Right lobe of liver (tissue), 4 donors: ENCODE measurements around the gene RGS6.

ENCODE experiments used
- CTCF ChIP-seq, 4 donors: fragments of 200-600 bp in 3 of 4; fragments of 450-650 bp in 1 of 4; IDR thresholded peaks; one replicate each; pipeline versions ENCODE4 v1.5.1 to v1.8.0; 2016 to 2022; ENCODE audit warnings: antibody characterized with exemption in 4 of 4, mild to moderate bottlenecking in 2 of 4
- POLR2A ChIP-seq: fragments of 450-650 bp; IDR thresholded peaks from one replicate; pipeline ENCODE4 v1.6.1; 2017; ENCODE audit warnings: antibody characterized with exemption, mild to moderate bottlenecking
- donor health status: DM: no; HTN: no; CAD: no.
- donor health status: DM: no; HTN: no; CAD: no.
- donor health status: DM: no; HTN: yes; CAD: no.

DNA sequence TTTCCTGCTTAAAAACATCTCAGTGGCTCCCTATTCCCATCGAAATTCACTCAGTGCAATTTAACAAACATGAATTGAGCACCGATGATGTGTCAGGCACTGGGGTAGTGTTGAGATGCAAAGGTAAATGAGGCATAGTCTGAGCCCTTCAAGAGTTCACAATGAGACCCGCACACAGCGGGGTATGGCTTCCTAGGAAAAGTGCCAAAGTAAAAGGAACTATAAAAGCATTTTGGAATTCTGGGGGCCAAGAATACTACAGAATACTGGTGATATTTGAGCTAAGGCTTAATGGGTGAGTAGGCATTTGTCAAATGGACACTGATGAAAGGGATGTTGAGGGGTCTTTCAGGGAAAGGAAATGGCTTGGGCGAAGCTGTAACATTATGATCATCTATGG, 646.3 kb downstream of the RGS6 start:
- TF ChIP-seq CTCF (IDR thresholded peaks at IDR 0.05) (no peak), POLR2A (no peak)
